GM18517 (cell line): ENCODE measurements around the gene KLHL6.
"Not testable (repeated sequence)": the region's sequence is repeated elsewhere in the genome, so short reads cannot be mapped to it uniquely, and the experiment has no call there.

ENCODE experiments used
- ATAC-seq: cut with Tn5 transposase; IDR thresholded peaks from one replicate; pipeline ENCODE4 v1.9.1; 2021; ENCODE audit warnings: mild to moderate bottlenecking, moderate library complexity; ENCODE audit not compliant: unreplicated experiment

Gene KLHL6

DNA sequence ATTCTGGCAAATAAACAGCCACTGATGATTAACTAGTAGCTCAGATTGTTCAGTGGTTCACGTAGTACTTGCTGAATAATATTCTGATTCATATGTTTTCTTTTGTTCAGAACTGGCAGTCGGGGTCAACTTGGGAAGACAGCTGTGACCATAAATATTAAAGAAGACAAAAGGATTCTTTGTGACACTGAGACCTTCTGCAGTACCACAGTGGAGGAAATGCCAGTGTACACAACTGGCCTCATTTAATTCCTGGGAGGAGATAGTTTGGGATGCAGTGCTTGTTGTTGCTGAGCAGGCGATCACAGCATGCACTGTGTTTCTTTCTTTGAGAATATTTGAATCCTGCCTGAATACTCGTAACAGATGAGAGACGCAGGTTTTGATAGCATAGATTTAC is 100.4 kb downstream of the KLHL6 start:
- no peak for ATAC-seq

DNA sequence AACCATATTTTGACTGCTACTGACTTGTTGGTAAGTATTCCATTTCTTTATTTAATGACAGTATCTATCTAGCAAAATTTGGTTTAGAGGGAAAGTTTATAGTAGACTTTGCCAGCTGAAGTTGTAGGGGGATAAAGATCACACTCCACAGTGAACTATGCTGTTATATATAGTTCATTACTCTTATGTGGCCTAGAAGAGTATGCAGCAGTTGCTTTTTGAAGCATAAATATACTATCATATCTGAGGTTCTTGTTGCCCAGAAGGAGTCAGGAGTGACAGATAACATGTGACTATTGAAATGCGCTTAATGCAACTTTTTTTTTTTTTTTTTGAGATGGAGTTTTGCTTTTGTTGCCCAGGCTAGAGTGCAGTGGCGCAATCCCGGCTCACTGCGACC is 101.4 kb downstream of the KLHL6 start:
- no peak for ATAC-seq

DNA sequence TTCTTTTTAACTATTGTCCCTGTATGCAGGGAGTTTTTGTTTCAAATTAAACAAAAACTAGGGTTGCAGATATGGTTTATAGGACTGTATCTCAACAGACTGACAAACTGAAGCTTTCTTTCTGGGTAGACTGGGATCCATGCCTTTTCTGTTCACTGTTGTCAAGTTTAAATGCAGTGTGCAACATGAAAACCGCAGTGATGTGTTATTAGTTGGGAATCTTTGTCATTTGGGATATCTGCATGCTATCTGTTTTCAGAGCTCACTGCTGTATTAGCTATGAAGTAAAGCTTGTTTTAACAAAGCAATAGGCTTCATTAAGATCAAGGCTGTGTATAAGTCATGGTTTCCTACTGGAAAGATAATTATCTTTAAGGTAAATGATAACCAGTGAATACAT is 105.7 kb downstream of the KLHL6 start:
- no peak for ATAC-seq

DNA sequence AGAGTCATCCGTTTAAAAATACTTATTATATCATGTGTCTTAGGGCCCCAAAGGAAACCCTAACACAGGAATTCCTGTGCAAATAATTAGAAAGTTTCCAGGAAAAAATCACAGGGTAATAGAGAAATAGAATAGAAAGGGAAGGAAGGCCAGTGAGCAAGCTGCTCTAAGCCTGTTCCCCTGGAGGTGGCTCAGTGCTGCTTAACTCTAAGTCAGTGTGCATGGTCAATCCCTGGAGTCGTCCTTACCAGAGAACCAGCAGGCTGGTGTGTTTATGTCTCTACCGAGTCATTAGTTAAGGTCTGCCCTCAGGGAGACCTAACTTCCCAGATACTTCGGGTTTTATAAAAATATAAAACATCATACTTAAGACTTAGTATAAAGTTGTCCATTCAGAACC is 106.1 kb downstream of the KLHL6 start:
- ATAC-seq: no peak

DNA sequence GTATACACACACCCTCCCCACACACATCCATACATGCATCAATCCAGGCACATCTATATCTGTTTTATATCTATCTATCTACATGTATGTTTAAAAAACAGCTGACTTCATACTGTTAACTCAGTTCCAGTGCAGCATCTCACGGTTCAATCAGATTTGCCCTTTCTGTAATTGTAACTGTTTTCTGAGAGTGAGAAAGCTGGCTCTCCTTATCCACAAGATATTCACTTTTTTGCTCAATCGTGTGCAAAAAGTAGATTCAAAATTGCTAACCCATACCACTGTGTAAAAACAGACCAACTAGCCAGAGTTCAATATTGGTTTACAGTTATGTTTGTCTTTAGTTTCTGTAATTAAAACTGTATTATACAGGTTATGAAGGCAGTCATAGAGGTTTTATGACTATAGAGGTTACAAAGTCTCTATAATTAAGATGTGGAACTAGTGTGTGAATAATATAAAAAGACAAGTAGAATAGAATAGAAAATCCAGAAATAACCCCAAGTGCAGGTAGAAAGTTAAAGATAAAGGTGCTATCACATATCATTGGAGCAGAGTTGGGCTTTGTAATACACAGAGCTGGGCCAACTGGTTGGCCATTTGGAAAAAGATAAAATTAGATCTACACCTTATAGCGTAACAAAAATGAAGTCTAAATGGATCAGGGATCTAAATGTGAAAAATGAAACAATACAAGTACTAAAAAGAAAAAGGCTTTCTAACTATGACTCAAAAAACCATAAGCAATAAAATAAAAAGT is 107.0 kb downstream of the KLHL6 start:
- no peak for ATAC-seq

DNA sequence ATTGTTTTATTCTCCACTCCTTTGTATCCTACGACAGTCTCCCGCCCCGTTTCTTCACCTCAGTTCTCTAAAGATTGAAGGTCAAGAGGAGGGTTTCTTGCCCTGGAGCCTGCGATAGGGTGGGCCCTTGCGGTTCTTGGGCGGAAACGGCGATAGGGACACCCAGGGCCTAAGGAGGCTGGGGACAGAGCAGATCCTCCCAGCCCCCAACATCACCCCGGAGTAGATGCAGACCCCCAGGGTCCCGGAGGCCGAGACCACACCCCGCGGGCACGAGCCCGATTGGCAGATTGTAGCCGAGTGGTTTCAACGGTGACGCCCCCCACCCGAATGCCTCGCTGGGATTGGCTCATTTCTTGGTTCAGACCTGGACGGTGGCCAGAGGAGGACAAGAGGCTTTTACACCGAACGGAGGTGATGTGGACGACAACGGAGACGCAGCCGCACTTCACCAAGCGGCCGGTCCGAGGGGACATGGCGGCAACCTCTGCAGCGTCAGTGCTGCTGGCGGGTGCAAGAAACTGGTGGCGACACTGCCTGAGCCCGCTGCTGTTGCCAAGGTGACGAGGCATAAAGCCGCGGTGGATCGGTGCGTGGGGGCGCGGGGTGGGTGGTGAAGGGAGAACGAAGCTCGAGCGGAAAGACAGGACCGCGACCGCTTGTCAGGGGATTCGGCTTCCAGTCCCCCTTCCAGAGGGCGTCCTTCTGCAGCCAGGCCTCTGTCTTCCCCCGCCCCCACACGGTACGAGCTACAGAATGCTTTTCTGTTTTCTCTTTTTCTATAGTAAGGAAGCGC is 108.1 kb downstream of the KLHL6 start:
- ATAC-seq: peak; percentile 84

DNA sequence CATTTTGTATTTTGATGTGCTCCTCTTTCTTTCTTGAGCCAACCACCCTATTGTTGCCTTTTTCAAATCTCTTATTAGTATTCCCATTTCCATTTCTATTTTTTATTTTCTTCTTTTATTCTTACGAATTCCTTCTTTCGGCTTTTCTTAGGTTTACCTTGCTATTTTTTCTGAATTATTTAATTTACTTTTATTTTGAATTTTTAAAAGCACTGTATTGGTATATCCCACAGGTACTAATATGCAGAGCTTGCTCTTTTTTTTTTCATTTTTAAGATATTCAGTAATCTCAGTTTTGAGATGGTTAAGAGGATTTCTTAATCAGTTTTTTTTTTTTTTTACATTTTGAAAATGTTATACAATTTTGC is 108.7 kb downstream of the KLHL6 start:
- ATAC-seq: no peak

DNA sequence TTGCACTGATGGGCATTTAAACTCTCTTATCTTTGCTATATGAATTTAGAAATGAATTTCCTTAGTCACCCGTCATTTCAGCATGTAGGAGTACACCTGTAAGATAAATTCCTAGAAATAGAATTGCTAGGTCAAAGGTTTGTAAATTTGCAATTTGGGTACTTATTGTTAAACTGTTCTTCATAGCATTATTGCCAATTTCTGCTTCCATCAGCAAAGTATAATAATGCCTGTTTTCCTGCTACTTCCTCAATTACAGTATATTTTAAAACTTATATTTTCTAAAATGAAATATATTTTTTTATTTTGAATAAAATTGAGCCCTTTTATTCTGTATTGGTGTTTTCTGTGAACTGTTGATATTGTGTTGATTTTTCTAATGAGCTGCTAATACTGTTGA is 110.8 kb downstream of the KLHL6 start:
- no peak for ATAC-seq

DNA sequence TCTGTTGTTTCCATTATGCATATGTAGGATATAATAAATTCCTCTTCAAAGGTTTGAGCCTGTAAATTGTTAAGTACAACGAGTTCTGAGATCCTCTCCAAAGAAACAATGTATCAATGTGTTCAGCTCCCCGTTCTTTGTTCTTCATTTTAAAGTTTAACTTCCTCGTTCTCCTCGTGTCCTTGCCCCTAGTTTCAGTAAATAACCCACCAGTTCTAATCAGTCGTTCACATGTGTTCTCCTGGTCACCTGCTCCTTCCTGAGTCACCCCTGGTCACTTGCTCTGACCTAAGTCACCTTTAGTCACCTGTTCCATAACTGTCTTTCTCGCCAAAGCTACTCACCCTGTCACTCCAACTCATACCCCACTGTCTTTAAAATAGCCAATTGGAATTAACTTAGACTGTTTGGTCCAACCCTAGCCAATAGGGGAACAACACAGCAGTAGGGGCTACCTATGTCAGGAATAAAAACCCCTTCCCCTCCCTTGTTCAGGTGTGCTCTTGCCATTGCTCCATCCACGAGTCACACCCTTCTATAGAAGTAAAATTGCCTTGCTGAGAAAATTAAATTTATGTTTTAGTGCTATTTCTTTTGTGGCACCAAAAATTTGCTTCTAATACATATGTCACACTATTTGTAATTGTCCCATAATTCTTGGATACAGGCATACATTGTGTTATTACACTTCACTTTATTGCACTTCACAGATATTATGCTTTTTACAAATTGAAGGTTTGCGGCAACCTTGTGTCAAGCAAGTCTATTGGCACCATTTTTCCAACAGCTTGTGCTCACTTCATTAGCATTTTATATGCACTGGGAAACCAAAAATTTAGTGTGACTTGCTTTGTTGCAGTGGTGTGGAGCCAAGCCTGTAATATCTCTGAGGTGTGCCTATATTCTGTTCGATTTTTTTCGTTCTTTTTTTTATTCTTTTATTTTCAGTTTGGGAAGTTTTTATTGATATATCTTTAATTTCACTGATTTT is 111.8 kb downstream of the KLHL6 start:
- ATAC-seq: no peak

DNA sequence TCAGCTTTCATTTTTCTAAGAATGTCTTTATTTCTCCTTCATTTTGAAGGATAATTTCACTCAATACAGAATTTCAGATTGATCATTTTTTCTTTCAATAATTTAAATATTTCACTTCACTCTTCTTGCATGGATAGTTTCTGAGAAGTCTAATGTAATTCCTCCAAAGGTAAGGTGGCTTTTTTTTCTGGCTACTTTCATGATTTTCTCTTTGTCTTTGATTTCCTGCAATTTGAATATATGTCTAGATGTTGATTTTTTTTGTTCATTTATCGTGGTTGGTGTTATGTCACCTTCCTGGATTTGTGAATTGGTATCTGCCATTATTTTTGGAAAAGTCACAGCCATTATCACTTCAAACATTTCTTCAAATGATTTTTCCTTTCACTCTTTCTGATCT is 112.5 kb downstream of the KLHL6 start:
- no peak for ATAC-seq

DNA sequence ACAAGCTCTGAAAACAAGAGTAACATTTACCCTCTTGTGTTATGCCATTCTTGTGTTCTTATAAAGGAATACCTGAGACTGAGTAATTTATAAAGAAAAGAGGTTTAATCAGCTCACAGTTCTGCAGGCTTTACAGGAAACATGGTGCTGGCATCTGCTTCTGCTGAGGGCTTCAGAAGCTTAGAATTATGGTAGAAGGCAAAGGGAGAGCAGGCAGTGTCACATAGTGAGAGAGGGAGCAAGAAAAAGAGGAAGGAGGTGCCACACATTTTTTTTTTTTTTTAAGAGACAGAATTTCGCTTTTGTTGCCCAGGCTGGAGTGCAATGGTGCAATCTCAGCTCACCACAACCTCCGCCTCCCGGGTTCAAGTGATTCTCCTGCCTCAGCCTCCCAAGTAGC is 115.0 kb downstream of the KLHL6 start:
- not testable (repeated sequence) for ATAC-seq

DNA sequence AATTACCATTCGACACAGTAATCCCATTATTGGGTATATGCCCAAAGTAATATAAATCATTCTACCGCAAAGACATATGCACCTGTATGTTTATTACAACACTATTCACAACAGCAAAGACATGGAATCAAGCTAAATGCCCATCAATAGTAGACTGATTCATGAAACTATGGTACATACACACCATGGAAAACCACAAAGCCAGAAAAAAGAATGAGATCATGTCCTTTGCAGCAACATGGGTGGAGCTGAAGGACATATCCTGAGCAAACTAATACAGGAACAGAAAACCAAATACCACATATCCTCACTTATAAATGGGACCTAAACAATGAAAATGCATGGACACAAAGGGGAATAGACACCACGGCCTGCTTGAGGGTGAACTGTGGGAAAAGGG is 116.0 kb downstream of the KLHL6 start:
- ATAC-seq: no peak

DNA sequence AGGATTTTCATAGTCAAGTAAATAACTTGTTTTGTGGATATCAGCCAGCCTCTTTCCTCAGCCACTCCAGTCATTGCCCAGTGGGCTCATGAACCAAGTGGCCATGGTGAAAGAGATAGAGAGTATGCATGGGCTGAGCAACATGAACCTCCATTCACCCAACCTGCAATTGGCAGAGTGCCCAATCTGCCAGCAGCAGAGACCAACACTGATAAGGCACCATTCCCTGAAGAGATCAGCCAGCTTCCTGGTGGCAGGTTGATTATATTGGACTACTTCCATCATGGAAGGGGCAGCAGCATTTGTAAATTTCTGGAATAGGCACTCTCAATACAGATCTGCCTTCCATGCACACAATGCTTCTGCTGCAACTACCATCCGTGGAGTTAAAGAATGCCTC is 116.8 kb downstream of the KLHL6 start:
- ATAC-seq: no peak

DNA sequence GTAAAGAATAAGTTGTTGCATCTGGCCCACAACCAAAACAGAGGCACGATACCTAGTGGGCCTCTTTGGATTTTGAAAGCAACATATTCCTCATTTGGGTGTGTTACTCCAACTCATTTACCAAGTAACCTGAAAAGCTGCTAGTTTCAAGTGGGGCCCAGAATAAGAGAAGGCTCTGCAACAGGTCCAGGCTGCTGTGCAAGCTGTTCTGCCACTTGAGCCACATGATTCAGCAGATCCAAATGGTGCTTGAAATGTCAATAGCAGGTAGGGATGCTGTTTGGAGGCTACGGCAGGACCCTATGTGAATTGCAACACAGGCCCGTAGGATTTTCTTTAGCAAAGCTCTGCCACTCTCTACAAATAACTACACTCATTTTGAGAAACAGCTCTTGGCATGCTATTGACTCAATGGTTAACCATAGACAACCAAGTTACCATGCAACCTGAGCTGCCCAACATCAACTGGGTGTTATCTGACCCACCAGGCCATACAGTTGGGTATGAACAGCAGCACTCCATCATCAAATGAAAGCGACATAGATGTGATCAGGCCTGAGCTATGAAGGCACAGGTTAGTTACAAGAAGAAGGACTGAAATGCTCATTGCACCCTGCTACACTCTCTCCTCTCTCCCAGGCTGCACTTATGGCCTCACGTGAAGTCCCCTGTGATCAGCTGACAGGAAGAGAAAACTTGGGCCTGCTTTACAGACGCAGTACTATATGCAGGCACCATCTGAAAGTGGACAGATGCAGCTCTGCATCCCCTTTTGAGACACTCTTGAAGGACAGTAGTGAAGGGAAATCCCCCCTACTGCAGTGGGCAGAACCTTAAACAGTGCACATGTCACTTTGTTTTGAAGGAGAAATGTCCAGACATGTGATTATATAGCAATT is 117.6 kb downstream of the KLHL6 start:
- ATAC-seq: no peak
